KOPT-K1 (cell line): ENCODE results near the gene OR51M1.

ENCODE experiments used
- H3K27ac ChIP-seq: fragments of 200-600 bp; sonication (generic); 2 replicates; pipeline ENCODE4 v1.5.1; 2016; ENCODE audit warnings: antibody characterized with exemption, mild to moderate bottlenecking, low read depth, low read length; ENCODE audit not compliant: poor library complexity, severe bottlenecking
- H3K36me3 ChIP-seq: fragments of 200-600 bp; sonication (generic); 2 replicates; pipeline ENCODE4 v1.5.1; 2017; ENCODE audit warnings: antibody characterized with exemption, mild to moderate bottlenecking, low read length, moderate library complexity; ENCODE audit not compliant: insufficient read depth
- H3K9me3 ChIP-seq: fragments of 200-600 bp; sonication (generic); 2 replicates; pipeline ENCODE4 v1.5.1; 2017; ENCODE audit warnings: antibody characterized with exemption, low read length, mild to moderate bottlenecking; ENCODE audit not compliant: insufficient read depth, poor library complexity, severe bottlenecking

OR51M1 gene

GRCh38 chr11:5366856-5367255 is 16.8 kb upstream of the OR51M1 start:
- no peak overlapping the region for H3K27ac ChIP-seq
- no peaks in the 10 kb centered on the region for H3K36me3 ChIP-seq
- H3K9me3 ChIP-seq = no peaks in the 10 kb centered on the region

- Histone ChIP-seq H3K9me3 (no peaks in the 10 kb centered on the region), H3K27ac (no peak overlapping the region), H3K36me3 (no peaks in the 10 kb centered on the region)
Observed at GRCh38 chr11:5367448-5368074, 16.1 kb upstream of the OR51M1 start.

GRCh38 chr11:5368502-5369043 is 15.0 kb upstream of the OR51M1 start:
- Histone ChIP-seq H3K9me3 (no peaks in the 10 kb centered on the region), H3K27ac (no peak overlapping the region), H3K36me3 (no peaks in the 10 kb centered on the region)

DNA sequence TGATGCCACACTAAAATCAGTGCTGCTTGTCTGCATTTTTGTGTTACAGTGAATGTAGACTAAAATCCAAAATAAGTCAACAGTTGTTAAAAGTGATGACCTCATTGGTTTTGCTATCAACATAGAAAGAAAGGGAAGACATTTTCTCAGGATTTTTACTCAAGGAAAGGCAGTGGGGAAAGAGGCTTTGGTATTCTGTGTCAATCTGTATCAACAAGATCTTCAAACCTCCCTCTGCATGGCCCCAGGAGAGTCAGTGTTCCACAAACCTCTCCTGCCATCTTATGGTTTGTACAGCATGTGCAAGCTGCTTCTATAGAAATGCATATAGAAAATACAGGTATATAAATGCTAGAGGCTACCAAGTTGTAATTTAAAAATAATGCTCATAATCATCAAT is 13.8 kb upstream of the OR51M1 start:
- Histone ChIP-seq H3K9me3 (no peaks in the 10 kb centered on the region), H3K27ac (no peak overlapping the region), H3K36me3 (no peaks in the 10 kb centered on the region)

DNA sequence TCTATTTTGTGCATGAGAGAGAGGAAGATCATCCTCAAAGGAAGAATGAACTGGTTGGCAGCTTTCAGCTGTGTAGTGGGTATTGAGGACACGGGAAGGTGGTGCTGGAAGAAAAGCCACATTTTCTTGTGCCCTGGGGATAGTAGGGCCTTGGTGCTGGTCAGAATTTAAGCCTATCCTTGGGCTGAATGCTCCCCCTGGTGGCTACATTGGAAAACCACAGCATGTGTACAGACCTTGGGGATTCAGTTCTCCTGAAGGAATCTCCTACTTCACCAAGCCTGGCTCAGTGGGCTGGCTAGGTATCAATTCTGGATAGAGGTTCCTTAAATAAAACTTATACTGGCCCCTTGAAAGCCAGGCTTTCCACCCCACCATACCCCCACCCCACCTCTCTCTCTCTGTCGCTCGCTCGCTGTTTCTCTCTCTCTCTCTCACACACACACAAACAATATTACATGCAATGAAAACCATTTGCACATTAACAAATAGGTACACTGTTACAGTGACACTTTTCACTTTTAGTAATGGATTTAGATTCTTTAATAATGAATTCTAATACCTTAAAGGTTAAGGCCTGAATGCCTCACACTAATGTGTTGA is 2.8 kb upstream of the OR51M1 start:
- no peaks in the 10 kb centered on the region for H3K36me3 ChIP-seq
- no peaks in the 10 kb centered on the region for H3K9me3 ChIP-seq
- H3K27ac ChIP-seq = no peak overlapping the region

DNA sequence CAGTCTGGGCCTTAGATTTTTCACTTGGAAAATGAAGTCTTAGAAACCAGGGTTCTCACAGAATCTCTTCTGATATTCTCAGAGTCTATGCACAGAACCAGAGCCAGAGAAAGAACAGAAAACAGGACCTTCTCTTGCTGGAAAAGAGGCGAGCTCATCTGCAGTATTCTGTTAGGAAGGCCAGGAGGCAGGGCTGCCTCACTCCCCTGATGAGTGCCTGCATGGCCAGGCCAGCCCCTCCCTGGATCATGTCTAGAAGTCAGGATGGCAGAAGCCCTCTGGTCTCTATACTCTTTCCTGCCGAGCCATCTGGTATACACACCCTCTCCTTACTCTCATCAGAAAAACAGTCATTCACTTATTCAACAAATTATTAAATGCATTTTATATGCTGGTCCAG is 723 bp downstream of the OR51M1 start:
- Histone ChIP-seq H3K27ac (no peak overlapping the region), H3K9me3 (no peaks in the 10 kb centered on the region), H3K36me3 (no peaks in the 10 kb centered on the region)

DNA sequence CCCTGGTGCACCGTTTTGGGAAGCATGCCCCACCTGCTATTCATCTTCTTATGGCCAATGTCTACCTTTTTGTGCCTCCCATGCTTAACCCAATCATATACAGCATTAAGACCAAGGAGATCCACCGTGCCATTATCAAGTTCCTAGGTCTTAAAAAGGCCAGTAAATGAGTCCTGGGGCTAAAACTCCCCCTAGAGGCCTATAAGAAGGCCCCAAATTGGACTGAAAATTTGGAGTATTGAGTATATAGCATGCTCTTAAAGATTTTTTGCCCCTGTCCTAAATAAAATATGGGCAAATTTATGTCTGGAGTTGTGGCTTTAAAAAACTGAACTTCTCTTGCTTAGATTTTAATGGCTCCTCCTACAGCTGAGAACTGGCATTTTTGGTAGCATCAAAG is 6.6 kb downstream of the OR51M1 start:
- no peaks in the 10 kb centered on the region for H3K36me3 ChIP-seq
- no peak overlapping the region for H3K27ac ChIP-seq
- H3K9me3 ChIP-seq = no peaks in the 10 kb centered on the region

DNA sequence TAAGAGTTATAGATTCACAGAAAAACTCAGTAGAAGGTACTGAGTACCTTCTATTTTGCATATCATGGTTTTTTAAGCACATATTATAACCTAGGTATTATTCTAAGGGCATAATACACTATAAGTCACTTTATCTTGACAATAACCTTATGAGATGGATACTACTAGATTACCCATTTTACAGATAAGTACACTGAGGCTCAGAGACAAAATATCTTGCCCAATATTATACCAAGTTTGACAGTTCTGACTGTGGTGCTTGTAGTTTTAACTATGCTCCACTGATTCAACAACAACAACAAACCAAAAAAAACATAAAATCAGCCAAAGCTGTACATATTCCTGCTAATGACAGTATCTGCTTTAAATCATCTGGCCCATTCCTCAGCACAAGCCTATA is 10.5 kb downstream of the OR51M1 start:
- H3K36me3 ChIP-seq = no peaks in the 10 kb centered on the region
- no peak overlapping the region for H3K27ac ChIP-seq
- no peaks in the 10 kb centered on the region for H3K9me3 ChIP-seq

DNA sequence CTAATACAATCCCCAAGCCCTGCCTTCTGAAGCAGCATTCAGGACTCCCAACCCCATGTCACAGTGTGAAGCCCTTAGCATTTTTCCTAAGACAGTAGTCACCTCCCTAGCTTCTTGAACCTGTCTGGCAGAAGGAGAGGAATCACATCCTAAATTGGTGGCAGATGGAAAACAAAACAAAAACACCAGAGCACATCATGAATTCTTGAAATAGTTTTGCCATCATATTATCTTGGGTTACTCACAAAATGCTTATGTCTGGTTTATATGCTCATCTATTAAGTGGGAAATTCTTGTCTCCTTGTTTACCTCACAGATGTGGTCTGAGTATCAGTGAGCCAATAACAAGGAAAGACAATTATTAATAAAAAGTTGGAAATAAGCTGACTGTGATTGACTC is 15.3 kb downstream of the OR51M1 start:
- Histone ChIP-seq H3K36me3 (no peaks in the 10 kb centered on the region), H3K27ac (no peak overlapping the region), H3K9me3 (no peaks in the 10 kb centered on the region)

DNA sequence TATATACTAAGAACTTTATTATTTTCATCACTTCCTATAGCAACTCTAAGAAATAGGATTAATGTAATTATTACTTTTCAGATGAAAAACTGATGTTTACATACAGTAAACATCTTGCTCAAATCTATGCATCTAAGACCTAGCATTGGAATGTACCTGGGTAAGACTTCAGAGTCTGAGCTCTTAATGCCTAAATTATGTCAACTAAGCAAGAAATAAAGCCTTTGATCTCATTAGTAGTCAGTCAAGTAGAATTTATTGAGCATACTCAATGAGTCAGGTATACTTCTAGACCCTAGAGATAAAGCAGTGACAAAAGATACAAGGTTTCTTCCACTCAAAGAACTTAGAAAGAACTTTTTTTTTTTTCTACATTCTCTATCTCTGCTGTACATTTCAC is 21.6 kb downstream of the OR51M1 start:
- Histone ChIP-seq H3K9me3 (no peaks in the 10 kb centered on the region), H3K27ac (no peak overlapping the region), H3K36me3 (no peaks in the 10 kb centered on the region)

GRCh38 chr11:5420993-5421392 is 37.4 kb downstream of the OR51M1 start:
- Histone ChIP-seq H3K9me3 (no peaks in the 10 kb centered on the region), H3K36me3 (no peaks in the 10 kb centered on the region), H3K27ac (no peak overlapping the region)

DNA sequence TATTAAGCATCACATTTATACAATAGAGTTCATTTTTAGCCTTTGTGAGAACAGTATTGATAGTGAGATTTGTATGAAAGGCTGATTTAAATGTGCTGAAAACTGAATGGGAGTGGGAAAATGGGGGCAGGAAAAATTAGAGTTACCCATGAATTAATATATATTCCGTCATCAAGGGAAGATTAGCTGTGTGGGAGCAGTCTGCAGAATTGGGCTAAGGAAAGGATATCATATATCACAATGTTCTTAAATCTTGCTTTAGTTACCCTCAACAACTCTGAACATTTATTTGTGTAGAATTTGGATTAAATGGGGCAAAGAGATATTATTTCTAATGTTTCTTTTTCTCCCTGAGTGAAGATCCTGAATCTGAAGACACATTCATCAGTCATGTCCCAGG is 38.2 kb downstream of the OR51M1 start, which contains the start of gene OR51Q1:
Gene OR51Q1, plus strand, starts transcription at position 301 of the 400 bp plus-strand sequence. Its CDS starts 90 bp downstream, at position 391.
- H3K36me3 ChIP-seq = no peaks in the 10 kb centered on the region
- no peak within 1 kb of the TSS for H3K27ac ChIP-seq
- H3K9me3 ChIP-seq = no peaks in the 10 kb centered on the region

DNA sequence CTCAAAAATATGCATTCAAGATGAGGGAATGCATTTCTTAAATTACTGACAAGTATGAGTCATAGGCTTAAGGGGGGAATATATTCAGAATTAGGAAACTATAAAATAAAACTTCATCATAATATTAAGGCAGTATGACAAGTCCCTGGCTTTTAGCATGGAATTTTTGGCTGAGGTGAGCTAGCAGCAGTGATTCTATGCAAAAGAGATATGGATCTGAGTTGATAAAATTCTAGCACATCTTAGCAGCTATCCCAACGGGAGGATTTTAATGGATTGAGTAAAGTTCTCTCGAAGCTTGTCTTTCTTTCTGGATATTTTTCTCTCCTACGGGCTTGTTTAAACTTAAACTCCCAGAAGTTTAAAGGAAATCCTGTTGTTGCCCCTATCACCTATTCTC is 39.5 kb downstream of the OR51M1 start:
- Histone ChIP-seq H3K27ac (no peak overlapping the region), H3K36me3 (no peaks in the 10 kb centered on the region), H3K9me3 (no peaks in the 10 kb centered on the region)

- Histone ChIP-seq H3K27ac (no peak within 1 kb of the TSS), H3K36me3 (no peaks in the 10 kb centered on the region), H3K9me3 (no peaks in the 10 kb centered on the region)
Observed at GRCh38 chr11:5441414-5441813, 57.8 kb downstream of the OR51M1 start, which contains the start of gene OR51I1. TSS of gene OR51I1 (minus strand) at chr11:5441514. CDS start at chr11:5441514, 0 bp downstream.
